CD4-positive, alpha-beta T cell treated with Interleukin-6 for 4 hours (primary cell): ENCODE data around the gene PPP4C.
"Not testable (repeated sequence)": the region's sequence is repeated elsewhere in the genome, so short reads cannot be mapped to it uniquely, and the experiment has no call there.

Source experiments
- DNase-seq: peaks from one replicate; pipeline ENCODE4 v3.0.0-alpha.2; 2020; ENCODE audit warnings: mixed read lengths

PPP4C gene

DNA sequence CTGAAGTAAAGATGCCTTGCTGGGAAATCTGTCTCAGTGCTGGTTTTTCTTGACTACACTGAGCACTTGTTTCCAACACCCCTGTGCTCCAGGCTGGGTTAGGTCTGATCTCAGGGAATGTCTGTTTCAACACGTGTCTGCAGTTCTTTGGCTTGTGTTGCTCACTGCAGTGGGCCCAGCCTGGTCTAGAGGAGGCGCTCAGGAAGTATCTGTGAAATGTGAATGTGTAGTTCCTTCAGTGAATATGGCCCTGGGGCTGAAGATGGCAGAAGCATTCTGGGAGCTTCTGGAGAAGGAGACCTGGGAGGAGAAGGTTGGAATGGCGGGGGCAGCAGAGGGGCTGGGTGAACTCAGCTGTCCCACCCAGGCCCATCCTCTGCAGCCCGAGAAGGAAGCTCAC, 28.3 kb downstream of the PPP4C start:
- DNase-seq: no peak

DNA sequence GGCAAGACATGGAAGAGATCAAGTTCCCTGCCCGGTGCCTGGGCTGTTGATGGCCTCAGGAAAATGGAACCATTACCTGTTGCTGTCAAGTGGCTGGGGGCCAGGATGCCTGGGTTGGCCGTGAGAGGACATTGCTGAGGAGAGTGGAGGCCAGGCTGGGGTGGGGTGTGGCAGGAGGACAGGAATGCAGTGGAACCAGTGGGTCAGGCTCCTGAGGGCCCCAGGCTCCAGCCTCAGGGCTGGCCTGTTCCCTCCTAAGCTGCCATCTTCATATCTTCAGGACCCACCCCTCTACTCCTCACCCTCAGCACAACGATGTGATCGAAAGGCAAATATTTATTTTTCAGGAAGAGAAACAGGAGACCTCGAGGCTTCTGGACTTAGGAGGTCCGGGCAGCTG, 28.7 kb downstream of the PPP4C start:
- no peak for DNase-seq

DNA sequence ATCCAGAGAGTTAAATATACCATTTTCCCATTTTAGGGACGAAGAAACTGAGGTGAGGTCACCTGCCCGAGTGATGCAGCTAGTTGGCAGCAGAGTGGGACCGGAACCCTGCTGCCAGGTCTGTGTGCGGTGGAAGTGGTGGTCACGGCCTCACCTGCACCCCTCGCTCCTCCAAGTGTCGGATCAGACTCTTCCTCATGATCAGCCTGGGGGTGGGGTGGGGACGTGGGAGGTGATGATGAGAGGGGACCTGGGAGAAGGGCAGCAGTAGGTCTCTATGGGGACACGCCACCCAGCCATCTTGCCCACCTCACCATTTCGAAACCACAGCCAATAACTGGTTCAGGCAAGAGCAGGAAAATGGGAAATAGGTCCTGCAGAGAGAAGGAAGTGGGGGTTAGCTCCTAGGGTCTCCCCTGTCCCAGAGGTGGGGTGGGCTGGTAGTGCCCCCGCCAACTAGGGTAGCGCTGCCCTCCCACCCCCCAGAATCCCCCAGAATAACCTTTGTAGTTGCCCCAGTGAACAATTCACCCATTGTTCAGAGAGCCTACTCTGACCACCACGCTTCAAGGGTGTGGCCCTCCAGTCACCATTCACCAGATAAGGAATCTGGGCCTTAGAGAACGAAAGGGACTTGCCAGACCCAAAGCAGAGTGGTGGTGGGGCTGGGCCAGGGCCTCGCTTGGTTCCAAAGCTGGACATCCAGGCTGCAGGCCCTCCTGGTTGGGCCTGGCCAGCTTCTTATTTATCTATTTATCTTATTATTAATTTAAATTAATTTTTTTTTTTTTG, 32.5 kb downstream of the PPP4C start:
- DNase-seq: no peak

DNA sequence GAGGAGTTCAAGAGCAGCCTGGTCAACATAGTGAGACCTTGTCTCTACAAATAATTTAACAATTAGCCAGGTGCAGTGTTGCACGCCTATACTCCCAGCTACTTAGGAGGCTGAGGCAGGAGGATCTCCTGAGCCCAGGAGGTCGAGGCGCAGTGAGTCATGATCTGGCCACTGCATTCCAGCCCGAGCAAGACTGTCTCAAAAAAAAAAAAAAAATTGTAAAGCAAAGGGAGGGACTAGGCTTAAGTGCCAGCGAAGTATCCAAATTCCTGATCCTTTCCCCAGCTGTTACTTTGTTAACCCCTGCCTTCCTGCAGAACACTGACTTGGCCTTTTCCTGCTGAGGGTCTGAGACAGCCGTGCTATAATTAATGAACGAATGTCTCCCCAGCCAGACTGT, 34.9 kb downstream of the PPP4C start:
- DNase-seq: no peak

DNA sequence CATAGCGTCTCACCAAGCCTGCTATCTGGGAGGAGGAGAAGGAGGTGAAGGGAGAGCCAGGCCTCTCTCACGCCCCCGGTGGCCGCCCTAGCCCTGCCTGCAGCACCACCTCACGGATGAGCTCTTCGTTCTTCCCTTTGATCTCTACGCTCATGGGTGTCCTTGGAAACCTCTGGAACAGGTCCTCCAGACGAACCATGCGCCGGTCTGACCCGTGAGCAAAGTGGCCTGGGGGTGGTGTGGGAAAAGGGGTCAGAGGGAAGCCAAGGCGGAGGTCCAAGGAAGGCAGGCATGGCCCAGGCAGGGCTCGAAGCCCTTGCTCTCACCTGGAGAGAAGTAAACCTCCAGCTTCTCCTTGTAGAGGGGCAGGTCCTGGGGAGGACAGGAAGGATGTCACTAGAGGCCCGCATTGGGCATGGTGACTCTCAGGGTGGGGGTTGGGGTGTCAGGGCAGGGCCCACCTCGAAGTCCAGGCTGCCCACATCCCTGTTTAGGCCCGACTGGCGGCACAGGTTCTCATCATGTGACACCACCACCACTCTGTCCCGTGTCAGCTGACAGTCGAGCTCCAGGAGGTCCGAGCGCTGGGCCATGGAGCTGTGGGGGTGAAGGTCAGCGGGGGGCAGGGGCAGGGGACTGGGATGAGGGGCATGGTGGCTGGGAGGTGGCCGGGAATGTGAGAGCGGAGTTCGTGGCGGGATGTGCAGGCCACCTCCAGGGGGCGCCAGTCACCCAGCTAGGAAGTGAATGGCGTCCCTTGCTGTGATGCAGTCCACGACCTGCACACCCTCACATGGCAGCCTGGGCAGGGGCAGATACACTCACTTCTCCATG, 36.6 kb downstream of the PPP4C start:
- DNase-seq: peak; percentile 74

DNA sequence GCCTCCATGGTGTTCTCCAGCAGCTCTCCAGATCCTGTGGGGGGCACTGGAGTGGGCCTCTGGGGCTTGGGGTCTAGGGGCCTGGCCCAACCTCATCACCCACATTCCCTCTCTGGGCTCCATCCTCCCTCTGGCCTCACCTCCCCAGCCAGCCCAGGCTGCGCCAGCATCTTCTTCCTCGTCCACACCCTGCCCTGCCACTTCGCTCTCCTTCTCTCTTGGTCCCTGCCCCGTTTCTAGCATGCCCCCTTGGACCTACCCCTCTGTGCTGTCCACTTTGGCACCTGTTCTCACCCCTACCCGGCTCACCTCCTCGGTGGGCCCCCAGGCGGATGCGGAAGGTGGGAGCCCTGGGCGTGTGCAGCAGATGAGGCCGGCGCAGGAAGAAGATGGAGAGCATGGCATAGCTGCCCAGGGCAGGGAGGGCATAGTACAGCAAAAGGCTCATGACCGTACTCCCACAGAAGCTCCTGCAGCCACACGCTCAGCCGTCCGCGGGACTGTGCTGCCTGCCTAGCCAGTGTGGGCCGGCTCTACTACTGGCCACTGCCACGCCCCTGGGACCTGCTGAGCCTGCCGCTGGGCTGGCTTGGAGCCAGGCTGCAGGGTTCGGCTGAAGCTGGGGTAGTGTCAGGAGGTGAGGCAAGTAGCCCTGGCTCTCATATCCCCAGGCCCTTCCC, 37.4 kb downstream of the PPP4C start, which contains the start of gene GDPD3:
TSS of gene GDPD3 (minus strand) at position 507 of the 680 bp plus-strand sequence. CDS start at position 448, 59 bp downstream.
- no peak for DNase-seq

DNA sequence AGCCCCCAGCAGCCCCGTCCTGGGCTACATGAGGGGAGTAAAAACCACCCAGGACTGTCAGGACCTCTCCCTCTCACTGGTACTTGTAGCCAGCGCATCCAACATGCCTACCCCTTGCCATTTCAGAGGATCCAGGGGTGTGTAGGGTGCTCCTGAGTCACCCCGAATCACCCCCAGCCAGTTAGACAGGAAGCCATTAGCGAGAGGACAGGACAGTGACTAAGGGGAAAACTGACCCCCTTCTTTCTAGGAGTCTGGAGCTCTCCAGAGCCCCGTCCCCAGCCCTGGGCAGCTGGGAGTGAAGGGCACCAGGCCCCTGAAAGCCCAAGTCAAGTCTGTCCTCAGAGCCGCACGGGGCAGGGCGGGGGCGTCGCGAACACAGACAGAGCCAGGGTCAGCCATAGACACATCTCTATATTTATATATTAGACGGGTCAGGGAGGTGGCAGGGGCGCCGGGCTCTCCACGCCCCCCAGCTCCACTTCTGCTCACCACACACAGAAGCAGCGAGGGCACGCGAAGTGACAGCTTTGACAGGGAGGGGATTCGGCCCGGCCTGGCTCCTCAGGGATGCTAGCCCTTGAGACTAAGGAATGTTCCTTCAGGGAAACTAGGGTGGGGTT, 38.0 kb downstream of the PPP4C start:
- DNase-seq: no peak

DNA sequence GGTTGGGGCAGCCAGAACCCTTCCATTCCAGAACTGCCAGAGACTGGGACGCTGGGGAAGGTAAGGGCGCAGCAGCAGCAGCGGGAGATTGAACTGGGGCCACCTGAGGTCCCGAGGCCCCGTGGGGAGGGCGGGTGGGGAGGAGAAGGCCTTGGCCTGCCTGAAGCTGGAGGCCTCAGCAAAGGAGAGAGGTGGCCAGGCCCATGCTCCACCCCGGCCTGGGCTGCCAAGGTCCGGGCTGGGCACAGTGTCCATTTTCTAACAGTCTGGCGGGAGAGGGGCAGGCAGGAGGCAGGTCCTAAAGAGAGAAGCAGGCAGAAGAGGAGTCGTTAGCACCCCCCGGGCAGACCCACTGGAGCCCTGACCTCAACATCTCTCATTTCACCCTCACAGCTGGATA, 38.6 kb downstream of the PPP4C start:
- no peak for DNase-seq

DNA sequence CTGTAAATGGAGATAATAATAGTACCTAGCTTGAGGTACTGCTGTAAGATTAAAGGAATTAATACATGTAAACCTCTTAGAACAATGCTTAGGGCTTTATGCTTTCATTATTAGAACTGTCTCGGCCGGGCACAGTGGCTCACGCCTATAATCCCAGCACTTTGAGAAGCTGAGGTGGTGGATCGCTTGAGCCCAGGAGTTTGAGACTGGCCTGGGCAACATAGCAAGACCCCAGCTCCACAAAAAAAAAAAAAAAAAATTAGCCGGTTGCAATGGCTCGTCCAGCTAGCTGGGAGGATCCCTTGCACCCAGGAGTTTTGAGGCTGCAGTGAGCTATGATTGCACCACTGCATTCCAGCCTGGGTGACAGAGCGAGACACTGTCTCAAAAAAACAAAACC, 39.0 kb downstream of the PPP4C start:
- not testable (repeated sequence) for DNase-seq

DNA sequence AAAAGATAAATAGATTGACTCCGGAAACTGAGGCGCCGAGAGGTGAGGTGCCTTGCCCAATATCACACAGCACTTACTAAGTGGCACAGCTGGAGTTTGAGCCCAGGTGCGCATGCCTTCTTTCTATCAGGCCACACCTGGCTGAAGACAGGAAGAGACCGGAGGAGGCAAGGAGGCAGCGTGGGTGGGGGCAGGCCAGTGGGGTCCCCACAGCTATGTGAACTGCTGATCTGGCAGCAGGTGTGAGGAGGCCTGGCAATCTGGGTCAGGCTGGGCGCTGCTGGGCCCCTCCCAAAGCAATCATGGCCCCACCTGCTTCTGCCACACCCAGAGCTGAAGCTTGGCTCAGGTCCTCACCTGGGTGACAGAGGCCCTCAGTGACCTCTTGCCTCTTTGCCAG, 39.4 kb downstream of the PPP4C start:
- peak; percentile 65 for DNase-seq

DNA sequence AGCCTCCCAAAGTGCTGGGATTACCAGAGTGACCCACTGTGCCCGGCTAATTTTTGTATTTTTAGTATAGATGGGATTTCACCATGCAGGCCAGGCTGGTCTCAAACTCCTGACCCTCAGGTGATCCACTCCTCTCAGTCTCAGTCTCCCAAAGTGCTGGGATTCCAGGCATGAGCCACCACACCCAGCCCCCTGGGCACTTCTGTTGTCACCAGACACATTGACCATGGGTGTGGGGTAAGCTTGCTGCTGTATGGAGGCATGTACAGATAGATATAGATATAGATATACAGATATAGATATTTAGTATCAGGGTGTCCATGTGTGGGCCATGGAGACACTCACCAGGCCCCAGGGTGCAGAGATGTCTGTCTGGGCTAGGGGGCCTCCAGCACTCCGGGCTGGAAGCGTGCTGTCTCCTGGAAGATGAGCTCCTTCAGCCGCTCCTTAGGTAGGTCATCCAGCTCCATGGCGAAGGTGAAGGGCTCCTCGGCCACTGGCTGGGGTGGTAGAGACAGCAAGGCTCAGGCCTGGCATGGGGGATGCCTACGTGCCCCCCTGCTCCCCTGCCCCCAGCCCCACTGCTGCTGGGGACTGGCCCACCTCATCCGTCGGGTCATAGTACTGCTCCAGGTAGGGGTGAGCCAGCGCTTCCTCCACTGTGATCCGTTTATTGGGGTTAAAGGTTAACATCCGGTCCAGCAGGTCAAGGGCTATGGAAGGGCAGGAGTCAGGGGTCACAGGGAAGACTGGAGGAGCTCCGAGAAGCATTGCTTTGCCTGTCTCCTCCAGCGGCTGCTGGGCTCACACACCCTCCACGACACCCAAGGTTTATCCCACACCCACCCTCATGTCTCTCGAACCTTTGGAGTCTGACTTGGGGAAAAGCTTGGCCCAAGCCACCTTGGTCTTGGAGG, 40.8 kb downstream of the PPP4C start:
- no peak for DNase-seq

DNA sequence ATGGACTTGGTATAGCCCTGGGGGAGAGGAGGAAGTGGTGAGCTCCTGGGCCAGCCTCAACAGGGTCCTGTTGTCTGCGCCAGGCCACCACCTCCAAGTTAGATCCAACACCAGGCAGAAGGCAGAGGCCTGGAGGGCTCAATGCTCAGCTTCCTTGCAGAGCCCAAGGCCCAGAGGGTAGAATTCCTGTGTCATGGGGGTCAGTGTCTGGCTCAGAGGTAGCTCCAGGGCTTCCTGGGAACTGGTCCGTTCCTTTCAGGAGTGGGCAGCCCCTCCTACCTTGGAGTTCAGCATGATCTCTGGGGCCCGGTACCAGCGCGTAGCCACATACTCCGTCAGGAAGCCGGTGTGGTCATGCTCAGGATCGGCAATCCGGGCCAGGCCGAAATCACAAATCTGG, 42.0 kb downstream of the PPP4C start:
- no peak for DNase-seq

DNA sequence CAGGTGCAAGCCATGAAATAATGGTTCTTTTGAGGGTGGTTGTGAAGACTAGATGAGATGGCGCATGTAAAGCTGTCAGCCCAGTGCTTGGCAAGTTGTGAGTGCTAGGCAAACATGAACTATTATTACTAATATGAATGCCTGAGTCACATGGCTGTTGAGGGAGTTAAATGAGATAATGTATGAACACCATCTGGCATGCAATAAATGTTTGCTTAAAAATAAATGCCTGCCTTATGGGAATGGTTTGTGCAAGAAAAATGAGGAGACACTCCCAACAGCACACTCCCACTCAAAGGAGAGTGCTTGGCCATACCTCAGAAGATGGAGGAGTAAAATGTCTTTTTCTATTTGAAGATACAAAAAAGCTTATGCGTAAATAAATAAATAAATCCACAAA, 43.6 kb downstream of the PPP4C start:
- no peak for DNase-seq

DNA sequence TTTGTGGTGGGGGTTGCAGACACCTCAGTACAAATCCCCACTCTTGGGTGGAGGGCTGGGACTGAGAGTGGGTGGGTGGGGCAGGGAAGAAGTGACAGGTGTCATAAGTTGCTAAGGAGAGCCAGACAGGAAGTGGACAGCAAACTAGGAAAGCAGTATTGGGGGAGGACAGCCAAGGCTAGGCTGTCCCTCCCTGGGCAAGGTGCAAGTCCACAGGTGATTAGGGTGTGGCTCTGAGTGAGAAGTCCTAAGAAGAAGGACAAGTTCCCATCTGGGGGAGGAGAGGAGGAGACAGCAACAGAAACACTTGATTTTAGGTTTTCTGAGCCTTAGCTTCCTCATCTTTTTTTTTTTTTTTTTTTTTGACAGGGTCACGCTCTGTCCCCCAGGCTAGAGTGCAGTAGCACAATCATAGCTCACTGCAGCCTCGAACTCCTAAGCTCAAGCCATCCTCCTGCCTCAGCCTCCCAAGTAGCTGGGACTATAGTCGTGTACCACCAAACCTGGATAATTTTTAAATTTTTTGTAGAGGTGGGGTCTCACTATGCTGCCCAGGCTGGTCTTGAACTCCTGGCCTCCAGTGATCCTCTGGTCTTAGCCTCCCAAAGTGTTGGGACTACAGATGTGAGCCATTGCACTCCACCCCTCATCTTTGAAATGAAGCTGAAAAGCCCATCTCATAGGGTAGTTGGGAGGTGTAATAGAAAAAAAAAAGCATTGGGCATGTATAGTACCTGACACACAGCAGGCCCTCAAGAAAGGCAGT, 44.7 kb downstream of the PPP4C start:
- DNase-seq: no peak

DNA sequence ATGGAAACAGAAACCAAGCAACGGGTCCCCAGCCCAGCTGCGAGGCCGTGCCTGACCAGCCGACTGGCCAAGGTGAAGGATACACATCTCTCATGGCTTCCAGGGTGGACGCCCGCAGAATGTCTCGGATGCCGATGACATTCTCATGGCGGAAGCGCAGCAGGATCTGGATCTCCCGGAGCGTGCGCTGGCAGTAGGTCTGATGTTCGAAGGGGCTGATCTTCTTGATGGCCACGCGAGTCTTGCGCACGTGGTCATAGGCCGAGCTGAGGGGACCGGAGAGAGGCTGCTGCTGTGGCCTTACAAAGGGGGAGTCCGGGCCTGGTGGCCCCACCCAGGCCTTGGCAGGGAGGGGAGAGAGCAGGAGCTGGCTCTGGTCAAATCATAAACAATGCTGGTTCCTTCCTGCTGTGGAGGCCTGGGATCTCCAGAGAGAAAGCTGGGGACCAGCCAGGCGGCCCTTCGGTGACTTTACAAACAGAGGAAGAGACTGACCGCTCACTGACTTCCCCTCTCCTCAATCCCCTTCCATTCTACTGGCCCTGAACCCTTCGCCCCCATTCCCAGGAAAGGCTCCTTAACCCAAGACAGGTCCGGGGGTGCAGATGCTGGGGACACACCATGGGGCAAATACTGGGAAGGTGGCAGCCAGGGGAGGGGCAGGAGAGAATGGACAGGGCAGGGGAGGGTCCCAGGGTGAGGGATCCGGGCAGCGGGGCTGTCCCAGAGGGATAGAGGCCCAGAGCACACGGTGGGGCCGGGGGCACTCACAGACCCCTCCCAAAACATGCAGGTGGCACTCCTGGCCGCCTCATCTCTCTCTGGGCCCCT, 46.2 kb downstream of the PPP4C start:
- no peak for DNase-seq

DNA sequence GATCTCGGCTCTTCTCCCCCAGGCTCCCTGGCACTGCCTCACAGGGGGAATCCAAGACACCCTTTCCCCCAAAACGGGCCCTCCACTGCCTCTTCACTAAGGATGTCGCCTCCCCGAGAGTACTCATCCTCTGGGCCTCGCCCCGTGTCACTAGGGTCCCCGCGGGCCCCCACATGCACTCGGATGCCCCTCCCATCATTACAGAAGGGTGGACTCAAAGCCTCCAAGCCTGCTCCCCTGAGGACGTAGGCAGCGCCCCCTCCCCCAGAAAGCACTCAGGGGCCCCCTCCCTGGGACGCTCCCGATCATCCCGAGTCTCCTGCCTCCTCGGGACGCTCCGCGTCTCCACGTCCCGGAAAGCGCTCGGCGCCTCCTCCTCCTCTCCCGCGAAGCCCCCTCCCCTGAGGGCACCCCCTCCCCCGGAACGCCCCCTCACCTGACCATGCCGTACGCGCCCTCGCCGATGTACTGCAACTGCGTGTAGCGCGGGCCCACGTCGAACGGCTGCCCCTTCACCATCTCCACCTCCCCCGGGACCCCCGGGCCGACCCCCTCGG, 46.9 kb downstream of the PPP4C start:
- peak; percentile 33 for DNase-seq

DNA sequence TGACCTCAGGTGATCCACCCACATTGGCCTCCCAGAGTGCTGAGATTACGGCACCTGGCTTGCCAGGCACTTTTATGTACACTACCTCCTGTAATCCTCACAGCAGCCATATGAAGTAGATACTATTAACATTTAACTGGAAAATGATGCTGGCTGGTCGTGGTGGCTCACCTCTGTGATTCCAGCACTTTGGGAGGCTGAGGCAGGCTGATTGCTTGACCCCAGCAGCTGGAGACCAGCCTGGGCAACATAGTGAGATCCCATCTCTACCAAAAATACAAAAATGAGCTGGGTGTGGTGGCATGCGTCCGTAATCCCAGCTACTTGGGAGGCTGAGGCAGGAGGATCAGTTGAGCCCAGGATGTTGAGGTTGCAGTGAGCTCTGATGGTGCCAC, 49.2 kb downstream of the PPP4C start:
- DNase-seq: no peak

DNA sequence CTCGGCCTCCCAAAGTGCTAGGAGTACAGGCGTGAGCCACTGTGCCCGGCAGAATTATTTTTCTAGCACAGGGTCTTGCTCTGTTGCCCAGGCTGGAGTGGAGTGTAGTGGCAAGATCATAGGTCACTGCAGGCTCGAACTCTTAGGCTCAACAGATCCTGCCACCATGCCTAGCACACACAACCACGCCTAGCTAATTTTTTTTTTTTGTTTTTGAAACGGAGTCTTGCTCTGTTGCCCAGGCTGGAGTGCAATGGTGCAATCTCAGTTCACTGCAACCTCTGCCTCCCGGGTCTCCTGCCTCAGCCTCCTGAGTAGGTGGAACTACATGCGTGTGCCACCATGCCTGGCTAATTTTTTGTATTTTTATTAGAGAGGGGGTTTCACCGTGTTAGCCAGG, 49.9 kb downstream of the PPP4C start:
- not testable (repeated sequence) for DNase-seq

DNA sequence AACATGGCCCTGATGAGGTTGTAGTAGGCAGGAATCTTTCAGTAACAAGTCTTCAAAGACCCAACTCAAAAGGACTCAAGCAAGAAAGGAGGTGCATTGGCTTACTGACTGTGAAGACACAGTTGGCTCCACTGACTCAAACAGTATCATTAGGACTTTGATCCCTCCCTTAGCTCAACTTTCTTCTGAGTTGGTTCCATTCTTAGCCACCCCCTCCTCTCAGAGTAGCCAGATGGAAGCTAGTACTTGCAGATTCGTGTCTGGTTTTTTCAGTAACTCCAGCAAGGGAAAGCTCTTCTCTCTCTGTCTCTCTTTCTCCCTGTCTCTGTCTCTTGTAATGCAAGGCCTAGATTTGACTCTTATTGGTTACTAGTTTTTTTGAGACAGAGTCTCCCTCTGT, 52.2 kb downstream of the PPP4C start:
- DNase-seq: no peak
